A172 (cell line): ENCODE measurements around the gene ADGRF5. TPM values are rescaled to one million over a fixed set of nuclear protein-coding genes. Genes with fewer than 3 reads are reported as not detected.

Experiments
- DNase-seq: peaks from one replicate; pipeline ENCODE4 v3.0.0-alpha.2; 2015; ENCODE audit warnings: low spot score
- total RNA-seq: library from RNA; depleted of rRNA; stranded (reverse); fragments of >200 nt; shearing (Covaris generic); gene quantifications from 2 replicates; pipeline ENCODE4 v1.2.3, GENCODE V29; 2014; rRNA removed

ADGRF5 gene, protein sequence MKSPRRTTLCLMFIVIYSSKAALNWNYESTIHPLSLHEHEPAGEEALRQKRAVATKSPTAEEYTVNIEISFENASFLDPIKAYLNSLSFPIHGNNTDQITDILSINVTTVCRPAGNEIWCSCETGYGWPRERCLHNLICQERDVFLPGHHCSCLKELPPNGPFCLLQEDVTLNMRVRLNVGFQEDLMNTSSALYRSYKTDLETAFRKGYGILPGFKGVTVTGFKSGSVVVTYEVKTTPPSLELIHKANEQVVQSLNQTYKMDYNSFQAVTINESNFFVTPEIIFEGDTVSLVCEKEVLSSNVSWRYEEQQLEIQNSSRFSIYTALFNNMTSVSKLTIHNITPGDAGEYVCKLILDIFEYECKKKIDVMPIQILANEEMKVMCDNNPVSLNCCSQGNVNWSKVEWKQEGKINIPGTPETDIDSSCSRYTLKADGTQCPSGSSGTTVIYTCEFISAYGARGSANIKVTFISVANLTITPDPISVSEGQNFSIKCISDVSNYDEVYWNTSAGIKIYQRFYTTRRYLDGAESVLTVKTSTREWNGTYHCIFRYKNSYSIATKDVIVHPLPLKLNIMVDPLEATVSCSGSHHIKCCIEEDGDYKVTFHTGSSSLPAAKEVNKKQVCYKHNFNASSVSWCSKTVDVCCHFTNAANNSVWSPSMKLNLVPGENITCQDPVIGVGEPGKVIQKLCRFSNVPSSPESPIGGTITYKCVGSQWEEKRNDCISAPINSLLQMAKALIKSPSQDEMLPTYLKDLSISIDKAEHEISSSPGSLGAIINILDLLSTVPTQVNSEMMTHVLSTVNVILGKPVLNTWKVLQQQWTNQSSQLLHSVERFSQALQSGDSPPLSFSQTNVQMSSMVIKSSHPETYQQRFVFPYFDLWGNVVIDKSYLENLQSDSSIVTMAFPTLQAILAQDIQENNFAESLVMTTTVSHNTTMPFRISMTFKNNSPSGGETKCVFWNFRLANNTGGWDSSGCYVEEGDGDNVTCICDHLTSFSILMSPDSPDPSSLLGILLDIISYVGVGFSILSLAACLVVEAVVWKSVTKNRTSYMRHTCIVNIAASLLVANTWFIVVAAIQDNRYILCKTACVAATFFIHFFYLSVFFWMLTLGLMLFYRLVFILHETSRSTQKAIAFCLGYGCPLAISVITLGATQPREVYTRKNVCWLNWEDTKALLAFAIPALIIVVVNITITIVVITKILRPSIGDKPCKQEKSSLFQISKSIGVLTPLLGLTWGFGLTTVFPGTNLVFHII (N-terminal part only)
- 0.19 TPM in 1 of 2 replicates, not detected in the other for total RNA-seq

DNA sequence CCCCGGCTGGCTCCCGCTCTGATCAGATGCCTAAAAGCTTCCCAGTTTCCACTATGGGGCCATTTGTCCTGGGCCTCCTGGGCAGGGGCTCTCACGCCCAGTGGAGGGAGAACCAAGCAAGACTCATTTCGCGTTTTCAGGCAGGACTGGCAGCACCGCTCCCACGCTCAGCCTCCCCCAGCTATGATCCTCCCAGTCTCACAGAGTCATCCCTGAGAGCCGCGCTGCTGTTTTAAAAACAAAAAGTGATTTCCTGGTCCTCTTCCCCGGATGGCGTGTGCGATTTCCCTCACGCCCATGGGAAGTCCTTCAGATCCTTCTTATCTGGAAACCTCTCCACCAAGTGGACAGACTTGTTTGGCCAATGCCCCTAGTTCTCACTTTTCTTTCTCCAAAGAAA is at the start of gene ADGRF5:
TSS of gene ADGRF5 (minus strand) at position 208 of the 400 bp plus-strand sequence. CDS start 15,176 bp downstream, outside the sequence.
- DNase-seq = no peak

DNA sequence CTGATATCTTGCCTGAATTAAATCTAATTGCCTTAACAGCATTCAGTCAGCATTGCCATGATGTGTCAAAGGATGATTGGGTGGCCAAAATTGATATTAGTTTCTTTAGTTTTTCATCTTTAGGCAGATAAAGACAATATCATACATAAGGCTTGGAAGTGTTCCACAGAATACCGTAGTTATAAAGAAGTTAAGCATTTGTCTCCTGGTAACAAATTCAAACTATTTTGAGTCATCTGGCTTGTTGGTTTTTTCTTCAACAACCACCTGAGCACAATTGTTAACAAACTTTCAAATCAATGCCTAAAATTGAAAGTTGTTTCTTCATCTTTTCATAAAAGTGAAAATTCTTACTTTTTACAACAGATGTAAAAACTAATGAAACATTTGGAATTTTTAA is 47.5 kb upstream of the ADGRF5 start:
- no peak for DNase-seq

DNA sequence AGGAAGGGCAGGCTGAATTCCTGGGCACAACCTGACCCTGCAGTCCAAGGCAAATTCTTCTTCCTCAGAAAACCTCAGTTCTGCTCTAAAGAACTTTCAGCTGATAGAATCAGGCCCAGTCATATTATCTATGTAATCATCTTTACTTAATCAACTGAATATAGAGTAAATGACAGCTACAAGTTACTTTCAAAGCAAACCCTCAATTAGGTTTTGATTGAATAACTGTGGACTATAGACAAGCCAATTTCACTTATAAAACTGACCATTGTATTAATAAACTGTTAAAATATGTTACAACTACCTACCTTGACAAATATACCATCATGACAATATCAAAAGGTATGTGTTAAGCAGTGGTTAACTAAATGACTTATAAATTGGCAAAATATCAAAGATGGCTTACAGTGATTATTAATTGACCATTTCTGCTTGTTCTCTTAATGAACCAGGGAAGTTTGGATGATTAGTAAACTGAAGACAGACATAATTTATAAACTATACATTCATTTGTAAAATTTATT is 46.1 kb upstream of the ADGRF5 start:
- DNase-seq = no peak

DNA sequence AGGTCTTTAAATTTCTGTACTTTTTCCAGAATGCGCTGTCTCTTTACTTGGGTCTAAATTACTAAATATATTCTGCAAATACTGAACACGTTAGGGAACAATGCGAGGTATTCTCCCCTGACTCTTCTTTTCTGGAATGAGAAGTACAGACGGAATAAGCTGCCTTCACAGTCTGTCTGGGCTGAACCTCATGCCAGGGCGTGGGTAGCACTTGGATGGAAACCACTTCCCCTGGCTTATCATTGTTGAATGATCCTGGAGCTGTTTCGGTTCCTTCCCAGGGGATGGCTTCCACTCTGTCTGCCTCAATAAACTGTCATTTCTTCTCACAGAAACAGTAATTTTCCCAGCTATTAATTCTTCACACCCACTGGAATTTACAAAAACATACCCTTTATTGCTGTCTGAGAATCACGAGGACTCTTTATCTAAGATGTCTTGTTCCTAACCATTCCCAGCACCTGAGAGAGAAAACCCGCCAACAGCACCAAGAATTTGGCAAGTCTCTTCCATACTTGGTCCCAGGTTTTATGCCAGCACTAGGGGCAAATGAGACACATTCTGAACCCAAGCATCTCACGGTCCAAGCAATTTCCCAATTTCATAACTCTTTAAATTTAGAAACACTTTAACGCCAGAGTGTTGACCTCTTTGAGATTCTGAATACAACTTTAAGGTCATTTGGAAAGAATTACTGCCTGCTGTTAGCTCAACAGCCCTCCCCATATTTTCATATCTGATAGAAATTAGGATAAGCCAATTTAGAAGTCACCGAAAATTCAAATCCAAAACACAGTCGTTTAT is 43.2 kb upstream of the ADGRF5 start:
- DNase-seq = no peak

DNA sequence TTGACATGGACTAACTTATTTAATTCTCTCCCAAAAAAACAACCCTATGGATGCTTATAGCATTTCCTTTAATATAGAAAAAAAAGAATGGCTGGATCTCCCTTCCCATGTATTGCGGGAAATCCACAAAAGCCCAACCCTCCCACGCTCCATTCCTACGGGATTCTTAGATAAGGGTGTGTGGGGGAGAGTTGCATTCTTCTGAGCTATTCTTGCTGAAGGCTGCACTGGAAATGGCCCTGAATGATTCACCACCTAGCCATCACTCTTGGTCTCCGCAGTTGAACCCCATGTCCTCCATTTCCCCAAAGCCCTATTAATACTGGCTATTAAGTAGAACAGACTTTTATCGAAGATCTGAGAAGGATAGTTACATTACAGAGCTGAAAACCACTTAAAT is 41.9 kb upstream of the ADGRF5 start:
- no peak for DNase-seq

DNA sequence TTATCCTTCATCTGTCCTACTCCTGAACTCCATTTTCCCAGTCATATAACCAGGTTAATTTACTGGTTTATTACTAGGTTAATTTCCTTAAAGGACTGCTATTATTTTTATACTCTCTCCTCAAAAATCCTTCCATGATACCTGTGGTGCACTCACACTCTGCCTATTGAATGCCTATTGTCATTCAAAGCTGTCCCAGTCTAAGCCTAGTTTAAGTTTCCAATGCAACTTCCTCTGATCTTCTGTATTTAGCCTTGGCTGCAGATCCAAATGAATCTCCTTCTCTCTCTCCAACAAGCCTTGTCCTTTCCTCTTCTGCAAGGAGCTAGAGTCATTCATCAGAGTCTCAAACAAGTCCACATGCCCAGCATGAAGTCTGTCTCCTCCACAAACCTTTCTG is 41.3 kb upstream of the ADGRF5 start:
- DNase-seq = no peak

DNA sequence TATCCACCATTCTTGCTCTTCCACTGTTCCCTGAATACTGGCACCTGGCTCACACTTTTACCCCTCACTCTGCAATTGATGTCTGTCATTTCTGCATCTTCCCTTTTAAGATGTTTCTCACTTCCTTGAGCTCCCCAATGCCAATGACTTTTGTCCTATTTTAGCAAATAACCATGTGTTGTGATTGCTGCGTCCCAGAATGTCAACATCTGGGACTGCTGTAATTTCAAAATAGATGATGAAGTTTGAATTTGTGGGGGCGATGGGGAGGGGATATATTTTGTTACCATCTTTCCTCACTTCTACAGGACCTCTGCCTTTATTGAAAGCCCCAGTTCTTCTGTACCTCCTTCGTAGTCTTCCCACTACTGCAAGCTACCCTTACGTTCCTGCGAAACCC is 40.0 kb upstream of the ADGRF5 start:
- no peak for DNase-seq

DNA sequence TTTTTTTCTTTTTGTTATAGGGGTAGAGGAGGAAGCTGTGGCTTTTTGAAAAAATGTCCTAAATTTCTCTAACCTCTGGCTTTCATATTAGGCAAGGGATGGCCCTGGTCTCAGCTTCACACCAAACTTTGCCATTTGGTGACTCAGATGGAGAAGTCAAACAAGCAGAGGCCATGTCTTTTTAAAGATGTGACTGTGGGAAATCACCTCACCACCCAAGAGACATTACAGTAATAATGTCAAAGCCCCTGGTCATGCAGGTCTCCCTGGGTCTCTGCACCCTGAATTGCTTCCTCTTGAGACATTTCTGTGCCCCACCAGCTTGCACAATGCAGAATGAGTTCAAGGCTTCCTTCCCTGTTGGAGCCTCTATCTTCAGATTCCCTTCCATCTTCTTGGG is 39.5 kb upstream of the ADGRF5 start:
- DNase-seq = no peak

DNA sequence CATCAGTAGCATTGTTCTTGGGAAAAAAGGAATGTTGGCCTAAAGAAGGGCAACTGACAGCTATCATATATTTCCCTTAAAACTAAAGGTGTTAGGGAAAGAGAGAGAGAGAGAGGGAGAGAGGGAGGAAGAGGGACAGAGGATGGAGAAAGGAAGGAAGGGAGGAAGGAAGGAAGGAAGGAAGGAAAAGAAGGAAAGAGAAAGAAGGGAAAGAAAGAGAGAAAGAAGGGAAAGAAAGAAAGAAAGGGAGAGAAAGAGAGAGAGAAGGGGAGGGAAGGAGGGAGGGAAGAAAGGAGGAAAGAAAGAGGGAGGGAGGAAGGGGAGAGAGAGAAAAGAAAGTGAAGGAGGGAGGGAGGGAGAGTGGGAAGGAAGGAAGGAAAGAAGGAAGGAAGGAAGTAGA is 37.7 kb upstream of the ADGRF5 start:
- DNase-seq = no peak

DNA sequence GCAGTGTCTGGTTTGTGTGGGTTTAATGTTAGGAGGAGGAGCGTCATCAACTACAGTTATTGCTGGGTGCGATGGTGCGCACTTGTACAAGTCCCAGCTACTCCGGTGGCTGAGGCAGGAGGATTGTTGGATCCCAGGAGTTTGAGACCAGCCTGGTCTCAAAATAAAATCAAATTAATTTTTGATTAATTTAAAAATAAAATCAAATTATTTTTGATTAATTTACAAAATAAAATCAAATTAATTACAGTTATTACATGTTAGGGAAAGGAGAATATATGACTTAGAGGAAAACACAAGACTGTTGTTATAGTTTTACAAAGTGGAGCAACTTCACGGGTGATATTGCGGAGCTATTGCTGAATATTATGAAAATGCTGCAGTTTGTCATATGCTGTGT is 34.7 kb upstream of the ADGRF5 start:
- no peak for DNase-seq

DNA sequence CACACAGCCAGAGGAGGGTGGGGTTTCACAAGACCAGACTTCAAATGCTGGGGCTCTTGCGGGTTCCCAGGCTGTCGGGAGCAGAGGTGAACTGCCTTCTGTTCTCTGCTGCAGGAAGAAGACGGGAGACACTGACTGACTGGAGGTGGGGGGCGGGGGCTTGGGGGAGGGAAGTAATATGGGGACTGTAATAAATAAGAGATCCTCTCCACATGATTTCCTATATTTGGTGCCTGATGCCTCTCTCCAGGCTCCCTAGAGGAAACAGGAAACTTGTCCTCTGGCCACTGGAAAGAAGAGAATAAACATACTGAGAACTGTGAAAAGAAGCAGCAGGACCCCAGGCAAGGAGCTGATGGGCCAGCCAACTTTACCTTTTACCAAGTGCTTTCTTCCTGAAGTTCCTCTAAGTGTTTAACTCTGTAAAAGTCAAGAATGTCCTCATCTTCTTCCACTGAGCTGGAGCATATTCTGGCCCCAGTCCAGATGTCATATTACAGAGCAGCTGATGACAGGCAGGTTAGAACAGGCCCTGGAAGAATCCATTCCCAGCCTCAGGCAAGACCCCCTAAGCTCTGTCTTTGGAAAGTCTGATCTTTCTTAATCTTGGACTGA is 33.2 kb upstream of the ADGRF5 start:
- no peak for DNase-seq

DNA sequence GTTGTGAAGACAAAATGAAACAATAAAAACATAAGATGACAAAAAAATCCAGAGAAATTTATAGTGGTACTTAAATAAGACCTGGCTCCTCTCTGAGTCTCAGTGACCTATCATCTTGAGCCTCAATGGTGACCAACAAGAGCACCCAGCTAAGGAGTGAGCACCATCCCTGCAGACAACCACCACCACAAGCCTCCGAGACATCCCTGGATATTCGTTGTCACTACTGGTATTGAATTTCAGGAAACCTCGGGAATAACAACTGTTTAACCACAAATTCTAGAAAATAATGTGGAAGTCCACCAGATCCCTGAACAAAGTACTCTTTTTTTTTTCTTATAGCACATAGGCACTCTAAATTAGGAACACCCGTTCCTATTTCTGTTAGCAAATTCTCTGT is 32.2 kb upstream of the ADGRF5 start:
- no peak for DNase-seq

DNA sequence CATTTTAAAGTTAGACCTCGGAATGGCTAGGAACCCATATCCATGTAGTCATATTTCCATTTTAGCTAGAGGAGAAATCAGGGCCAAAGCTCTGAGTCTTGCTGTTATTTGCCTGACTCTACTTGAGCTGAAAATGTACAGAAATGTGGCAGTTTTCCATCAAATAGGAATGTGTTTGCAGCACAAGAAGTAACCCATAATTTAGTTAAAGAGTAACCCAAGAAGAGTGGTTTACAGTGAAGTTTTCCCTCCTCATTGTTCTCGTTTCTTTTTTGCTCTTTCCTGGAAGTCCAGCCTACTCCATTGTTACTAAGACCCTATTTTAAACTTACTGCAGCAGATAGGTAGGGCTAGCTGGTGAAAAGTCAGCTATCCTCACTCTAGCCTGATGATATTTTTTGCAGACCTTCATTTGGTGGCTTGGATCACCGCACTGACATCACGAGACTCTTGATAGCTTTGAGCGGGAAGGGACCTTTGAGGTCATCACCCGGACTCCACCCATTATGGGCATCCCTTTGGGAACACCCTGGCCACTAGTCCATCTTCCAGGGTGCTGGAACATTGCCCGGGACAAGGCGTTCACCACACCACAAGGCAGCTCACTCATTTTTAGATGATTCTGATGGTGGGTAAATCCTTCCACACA is 28.0 kb upstream of the ADGRF5 start:
- no peak for DNase-seq

DNA sequence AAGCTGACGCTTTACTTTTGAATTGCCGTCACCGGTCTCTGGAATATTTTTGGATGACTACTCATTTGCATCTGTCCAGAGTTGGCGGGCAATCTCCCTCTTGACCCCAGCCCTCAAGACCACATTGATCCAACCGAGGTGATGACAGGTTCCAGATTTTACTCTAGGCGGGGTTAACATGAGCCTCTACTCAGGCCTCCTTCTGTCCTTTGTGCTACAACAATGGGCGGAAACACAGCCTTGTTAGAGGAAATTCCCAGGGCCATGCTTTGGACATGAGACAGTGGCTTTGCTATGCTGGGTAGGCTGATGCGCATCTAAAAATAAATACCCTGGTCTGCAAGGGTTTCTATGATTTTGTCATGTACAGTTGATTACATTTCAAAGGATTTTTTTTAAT is 27.0 kb upstream of the ADGRF5 start:
- no peak for DNase-seq

DNA sequence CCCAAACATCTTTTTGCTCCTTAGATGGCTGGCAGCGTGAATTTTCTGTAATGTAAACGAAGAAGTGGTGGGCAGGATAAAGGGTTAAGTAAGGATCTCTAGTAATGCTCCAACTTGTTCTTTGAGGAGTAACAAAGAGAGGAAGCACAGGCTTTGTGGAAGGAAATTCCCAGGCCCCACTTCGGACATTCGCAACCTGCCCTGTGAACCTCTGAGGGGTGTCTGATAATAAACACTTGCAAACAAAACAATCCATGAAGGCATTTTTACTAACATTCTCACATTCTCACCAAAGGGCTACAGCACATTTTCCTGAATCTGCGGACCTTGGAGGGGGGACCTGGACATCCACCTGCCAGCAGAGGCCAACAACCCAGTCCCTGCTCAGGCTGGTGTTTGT is 25.8 kb upstream of the ADGRF5 start:
- DNase-seq = no peak

DNA sequence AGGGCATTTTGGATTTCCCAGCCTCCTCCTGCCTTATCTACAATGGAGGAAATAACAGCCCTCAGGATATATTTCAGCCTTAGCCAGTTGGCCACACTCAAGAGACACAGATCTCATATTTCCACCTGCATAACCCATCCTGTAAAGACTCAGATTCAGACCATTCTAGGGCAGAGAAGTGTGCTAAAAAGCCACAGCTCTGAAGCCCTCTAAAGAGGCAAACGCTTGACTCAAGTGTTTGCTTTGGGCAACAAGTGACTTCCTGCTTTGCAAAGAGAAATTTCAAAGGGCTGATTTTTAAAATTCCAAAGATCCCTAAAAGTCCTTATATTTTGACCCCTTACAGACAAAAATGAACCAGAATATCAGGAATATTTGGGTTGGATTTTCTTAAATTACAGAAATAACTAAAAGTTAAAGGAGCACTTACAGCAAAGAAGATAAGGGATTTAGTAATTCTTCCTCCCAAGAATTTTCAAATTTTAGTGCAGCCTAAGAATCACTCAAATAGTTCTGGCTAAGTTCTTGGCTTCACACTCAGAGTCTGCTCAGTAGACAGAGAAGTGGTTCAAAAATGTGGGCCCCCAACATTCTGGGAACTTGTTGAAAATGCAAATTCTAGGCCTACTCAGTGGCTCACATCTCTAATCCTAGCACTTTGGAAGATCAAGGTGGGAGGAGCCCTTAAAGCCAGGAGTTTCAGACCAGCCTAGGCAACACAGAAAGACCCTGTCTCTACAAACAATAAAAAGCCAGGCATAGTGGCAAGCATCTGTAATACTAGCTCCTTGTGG is 18.9 kb upstream of the ADGRF5 start:
- no peak for DNase-seq

DNA sequence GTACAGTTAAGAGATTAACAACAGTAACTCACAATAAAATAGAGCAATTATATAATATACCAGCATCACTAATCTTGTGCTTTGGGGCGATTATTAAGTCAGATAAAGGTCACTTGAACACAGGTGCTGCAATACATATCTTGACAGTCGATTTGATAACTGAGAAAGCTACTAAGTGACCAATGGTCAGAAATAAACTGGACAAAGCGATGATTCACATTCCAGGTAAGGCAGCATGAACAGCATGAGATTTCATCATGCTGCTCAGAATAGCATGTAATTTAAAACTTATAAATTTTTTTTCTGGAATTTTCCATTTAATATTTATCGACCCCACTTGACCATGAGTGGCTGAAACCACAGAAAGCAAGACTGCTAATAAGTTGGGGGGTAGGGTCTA is 15.9 kb upstream of the ADGRF5 start:
- DNase-seq = no peak

DNA sequence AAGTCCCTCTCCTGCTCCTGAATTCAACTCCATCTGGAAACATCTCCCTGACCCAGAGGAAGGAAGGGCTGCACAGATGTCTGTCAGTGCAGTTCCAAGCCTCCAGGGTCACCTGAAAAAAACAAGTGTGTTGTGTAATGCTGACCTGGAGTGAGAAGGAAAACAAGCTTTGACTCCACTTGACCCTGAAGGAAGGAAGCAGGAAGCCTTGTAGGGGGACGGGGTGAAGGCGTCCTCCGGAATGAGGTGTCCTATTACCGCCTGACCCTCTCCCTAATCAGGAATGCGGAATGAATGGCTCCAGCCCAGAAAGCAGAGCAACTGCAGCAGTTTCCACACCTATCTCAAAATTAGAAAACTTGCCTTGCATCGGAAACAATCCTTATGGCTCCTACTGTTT is 13.9 kb upstream of the ADGRF5 start:
- DNase-seq = no peak

DNA sequence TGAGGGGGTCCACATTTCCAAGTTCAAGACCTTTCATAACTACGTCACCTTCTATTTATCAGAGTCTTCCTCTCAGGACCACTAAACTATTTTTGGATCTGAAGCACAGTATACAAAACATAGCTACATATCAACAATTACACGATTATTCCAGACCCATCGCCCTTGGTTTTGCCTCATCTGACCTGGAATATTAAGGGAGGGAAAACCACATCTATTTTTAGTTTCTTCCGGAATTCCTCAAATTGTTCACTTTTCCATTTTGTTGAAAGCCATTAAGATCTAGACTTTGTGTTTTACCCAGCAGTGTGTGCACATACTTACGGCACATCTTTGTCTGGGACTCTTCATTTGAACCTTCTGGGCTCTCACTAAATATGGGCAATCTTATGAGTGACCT is 12.0 kb upstream of the ADGRF5 start:
- no peak for DNase-seq
